ENCODE measurements around the gene SYNGAP1. TPM values are rescaled to one million over a fixed set of nuclear protein-coding genes. Genes with fewer than 3 reads are reported as not detected.
A peak's percentile ranks its signal among the peaks of the same experiment; 100 is the strongest.

SYNGAP1 gene
- total and polyA plus RNA-seq, 4 donors = 11.5 to 98.9 (median 52.9) TPM

DNA sequence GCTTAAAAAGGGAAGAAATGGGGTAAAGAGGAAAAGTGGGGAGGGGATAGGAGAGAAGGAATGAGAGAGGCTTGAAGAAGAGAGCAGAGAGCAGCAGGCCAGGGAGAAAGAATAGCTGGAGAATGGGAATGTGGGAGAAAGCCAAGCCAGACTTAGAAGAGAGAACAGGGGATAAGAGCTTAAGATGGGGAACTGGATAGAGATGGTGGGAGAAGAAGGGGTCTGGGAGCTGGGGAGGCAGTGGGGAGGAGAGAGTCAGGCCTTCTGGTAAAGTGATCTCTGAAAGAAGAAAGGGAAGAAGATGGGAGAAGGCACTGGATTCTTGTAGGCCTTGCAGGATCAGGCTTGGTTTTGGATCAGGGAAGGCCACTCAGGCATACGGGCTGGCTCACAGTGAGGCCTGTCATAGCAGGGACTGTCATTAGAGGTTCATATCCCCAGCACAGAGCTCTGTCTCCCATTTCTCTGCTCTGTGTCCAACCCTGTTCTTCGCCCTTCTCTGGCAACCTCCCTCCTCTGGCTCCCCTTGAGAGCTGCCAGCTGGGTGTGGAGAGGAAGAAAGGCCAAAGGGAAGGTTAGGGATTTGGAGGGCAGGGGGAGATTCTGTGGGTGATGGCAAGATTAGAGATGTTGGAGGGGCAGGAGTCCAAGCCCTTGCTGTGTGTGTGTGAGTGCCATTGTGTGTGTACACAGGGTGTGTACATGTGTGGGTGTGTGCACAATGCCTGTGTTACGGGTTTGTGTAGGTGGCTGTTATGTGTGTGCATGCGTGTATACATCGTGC, 9.3 kb downstream of the SYNGAP1 start:
- Histone ChIP-seq H3K9me3 (ENCODE audit: control insufficient read depth, insufficient read depth, low read length) (no peaks in the 10 kb centered on the region), H3K4me1 (ENCODE audit: control insufficient read depth, insufficient read depth, low read length) (peaks cover 67% of the 10 kb centered on the region), H3K27me3 (ENCODE audit: control insufficient read depth, insufficient read depth, low read length) (no peaks in the 10 kb centered on the region), H3K36me3 (ENCODE audit: control insufficient read depth, insufficient read depth, low read length) (peaks cover 28% of the 10 kb centered on the region), H3K4me3 (ENCODE audit: low read depth, low read length) (peak overlapping the region; percentile 54), H3K27ac (ENCODE audit: low read depth, low read length) (peak overlapping the region; percentile 70)
- WGBS (ENCODE audit: insufficient coverage) = 74% methylated on average over 3 of the region's 5 CpGs
- DNase-seq (ENCODE audit: low read depth in 4 of 6, low spot score in 6 of 6) = no peak

DNA sequence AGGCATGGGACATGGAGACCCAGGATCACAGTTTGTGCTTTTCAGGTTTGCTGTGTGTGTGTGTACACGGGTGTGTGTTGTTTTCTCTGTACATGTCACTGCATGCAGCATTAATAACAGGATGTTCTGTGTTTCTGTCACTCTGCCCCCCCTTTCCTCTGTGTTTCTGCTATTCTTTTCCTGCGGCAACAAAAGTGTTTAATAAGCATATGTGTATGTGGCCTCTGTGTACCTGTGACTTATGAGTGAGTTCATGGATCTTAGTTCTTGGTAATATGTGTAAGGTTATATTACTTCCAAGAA, 9.8 kb downstream of the SYNGAP1 start:
- Histone ChIP-seq H3K27ac (ENCODE audit: low read depth, low read length) (no peak overlapping the region), H3K27me3 (ENCODE audit: control insufficient read depth, insufficient read depth, low read length) (no peaks in the 10 kb centered on the region), H3K4me1 (ENCODE audit: control insufficient read depth, insufficient read depth, low read length) (peaks cover 66% of the 10 kb centered on the region), H3K4me3 (ENCODE audit: low read depth, low read length) (no peak overlapping the region), H3K36me3 (ENCODE audit: control insufficient read depth, insufficient read depth, low read length) (peaks cover 33% of the 10 kb centered on the region), H3K9me3 (ENCODE audit: control insufficient read depth, insufficient read depth, low read length) (no peaks in the 10 kb centered on the region)
- DNase-seq (ENCODE audit: low read depth in 4 of 6, low spot score in 6 of 6) = no peak
- WGBS (ENCODE audit: insufficient coverage) = no CpG with 5 or more reads among the region's 2 CpGs

DNA sequence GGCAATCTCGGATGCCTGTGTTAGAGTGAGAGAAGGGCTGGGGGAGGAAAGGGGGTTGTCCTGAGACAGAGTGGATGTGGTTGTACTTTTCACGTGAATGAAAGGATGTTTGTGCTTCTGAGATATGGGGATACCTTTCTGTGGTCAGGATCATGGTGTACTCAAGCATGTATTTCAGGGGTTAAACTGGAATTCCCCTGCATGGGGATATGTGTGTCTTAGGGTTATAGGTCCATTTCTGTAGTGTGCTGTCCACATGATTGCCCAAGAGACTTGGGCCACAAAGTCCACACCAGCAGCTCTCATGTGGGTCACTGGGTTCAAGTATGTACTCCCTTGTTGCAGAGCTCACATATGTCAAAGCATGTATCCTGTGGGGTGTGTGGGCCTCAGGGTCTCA, 10.5 kb downstream of the SYNGAP1 start:
- DNase-seq (ENCODE audit: low read depth in 4 of 6, low spot score in 6 of 6) = no peak
- H3K27ac ChIP-seq (ENCODE audit: low read depth, low read length) = no peak overlapping the region
- no peaks in the 10 kb centered on the region for H3K9me3 ChIP-seq (ENCODE audit: control insufficient read depth, insufficient read depth, low read length)
- peaks cover 60% of the 10 kb centered on the region for H3K4me1 ChIP-seq (ENCODE audit: control insufficient read depth, insufficient read depth, low read length)
- no peak overlapping the region for H3K4me3 ChIP-seq (ENCODE audit: low read depth, low read length)
- 46% methylated on average over 2 of the region's 2 CpGs for WGBS (ENCODE audit: insufficient coverage)
- no peaks in the 10 kb centered on the region for H3K27me3 ChIP-seq (ENCODE audit: control insufficient read depth, insufficient read depth, low read length)
- peaks cover 35% of the 10 kb centered on the region for H3K36me3 ChIP-seq (ENCODE audit: control insufficient read depth, insufficient read depth, low read length)

DNA sequence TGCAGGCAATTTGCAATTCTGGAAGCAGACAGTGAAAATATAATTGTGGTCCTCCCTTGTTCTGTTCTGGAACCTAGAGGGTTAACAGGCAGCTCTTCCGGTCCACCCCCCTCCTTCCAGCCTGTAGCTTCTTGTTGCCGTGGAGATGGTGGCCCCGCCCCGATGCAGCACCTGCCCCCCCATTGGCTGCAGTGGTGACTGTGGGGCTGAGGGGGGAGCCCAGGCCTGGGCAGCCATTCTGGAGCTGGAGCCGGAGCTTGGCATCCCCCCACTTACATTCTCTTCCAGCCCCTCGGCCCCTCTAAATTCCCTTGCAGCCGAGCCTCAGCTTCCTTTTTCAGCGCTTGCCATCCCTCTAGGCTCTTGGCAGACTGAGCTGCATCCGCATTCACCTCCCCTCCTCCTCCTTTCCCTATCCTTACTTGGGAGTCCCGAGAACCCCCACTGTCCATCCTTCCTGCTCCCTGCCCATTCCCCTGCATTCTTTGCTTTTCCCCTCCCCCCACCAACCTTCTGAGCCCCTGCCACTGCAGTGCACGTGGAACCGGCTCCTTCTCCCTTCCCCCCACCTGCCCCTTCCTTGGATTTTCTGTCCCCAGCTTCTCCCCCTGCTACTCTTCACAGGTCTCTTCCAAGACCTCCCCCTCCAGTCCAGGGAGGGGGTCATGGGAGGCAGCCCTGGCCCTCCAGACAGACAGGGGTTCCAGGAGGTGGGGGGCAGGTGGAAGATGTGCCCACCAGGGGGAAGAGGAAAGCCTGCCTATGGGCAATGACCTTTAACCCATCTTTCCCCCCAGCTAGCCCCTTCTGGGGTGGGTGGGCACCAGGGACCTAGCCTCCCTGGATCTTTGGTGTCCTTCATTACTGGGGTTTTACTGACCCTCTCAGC, 11.4 kb downstream of the SYNGAP1 start:
- 0% methylated on average over 8 of the region's 12 CpGs for WGBS (ENCODE audit: insufficient coverage)
- peaks cover 41% of the 10 kb centered on the region for H3K36me3 ChIP-seq (ENCODE audit: control insufficient read depth, insufficient read depth, low read length)
- no peaks in the 10 kb centered on the region for H3K9me3 ChIP-seq (ENCODE audit: control insufficient read depth, insufficient read depth, low read length)
- peaks cover 58% of the 10 kb centered on the region for H3K4me1 ChIP-seq (ENCODE audit: control insufficient read depth, insufficient read depth, low read length)
- DNase-seq (ENCODE audit: low read depth in 4 of 6, low spot score in 6 of 6) = peak in 3 of 6 donors; percentile 75 to 93 (median 93)
- peak overlapping the region; percentile 32 for H3K4me3 ChIP-seq (ENCODE audit: low read depth, low read length)
- H3K27me3 ChIP-seq (ENCODE audit: control insufficient read depth, insufficient read depth, low read length) = no peaks in the 10 kb centered on the region
- peak overlapping the region; percentile 79 for H3K27ac ChIP-seq (ENCODE audit: low read depth, low read length)

DNA sequence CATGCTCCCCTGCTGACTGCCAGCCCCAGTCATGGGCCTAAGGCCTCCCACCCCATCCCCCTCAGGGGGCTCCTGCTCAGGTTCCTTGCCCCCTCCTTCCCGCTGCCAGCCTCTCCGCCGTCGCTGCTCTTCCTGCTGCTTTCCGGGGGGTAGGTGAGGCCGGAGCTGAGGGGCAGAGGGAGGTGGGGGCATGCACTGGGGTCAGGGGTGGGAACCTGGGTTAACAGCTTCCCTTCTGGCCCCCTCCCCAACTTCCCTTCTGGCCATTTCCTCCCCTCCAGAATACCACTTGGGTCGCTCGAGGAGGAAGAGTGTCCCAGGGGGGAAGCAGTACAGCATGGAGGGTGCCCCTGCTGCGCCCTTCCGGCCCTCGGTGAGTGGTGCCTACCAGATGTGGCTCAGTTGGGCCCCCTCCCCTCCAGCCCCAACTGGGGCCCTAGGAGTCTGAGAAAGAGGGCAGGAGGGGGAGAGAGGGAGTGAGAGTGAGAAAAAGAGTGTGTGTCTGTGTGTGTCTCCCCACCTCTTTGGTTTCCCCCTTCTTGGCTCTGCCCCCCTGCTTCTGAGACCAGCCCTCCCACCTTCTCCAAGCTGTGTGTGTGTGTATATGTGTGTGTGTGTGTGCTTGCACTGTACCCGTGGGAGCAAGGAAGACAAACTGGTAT, 12.1 kb downstream of the SYNGAP1 start:
- Histone ChIP-seq H3K4me1 (ENCODE audit: control insufficient read depth, insufficient read depth, low read length) (peaks cover 53% of the 10 kb centered on the region), H3K27ac (ENCODE audit: low read depth, low read length) (no peak overlapping the region), H3K36me3 (ENCODE audit: control insufficient read depth, insufficient read depth, low read length) (peaks cover 49% of the 10 kb centered on the region), H3K4me3 (ENCODE audit: low read depth, low read length) (no peak overlapping the region), H3K27me3 (ENCODE audit: control insufficient read depth, insufficient read depth, low read length) (no peaks in the 10 kb centered on the region), H3K9me3 (ENCODE audit: control insufficient read depth, insufficient read depth, low read length) (no peaks in the 10 kb centered on the region)
- no CpG with 5 or more reads among the region's 12 CpGs for WGBS (ENCODE audit: insufficient coverage)
- no peak for DNase-seq (ENCODE audit: low read depth in 4 of 6, low spot score in 6 of 6)

DNA sequence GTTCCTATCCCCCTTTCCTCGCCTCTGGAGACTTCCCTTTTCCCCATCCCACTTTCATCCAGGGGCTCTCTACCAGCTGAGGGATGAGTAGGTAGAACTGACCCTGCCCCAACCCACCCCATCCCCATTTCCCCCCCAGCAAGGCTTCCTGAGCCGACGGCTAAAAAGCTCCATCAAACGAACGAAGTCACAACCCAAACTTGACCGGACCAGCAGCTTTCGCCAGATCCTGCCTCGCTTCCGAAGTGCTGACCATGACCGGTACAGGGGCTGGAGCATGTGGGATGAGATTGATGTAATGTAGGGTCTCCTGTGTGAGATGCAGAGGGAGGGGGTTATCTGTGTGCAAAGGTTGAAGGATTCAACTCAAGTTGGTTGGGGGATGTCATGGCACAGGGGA, 12.7 kb downstream of the SYNGAP1 start:
- DNase-seq (ENCODE audit: low read depth in 4 of 6, low spot score in 6 of 6) = no peak

DNA sequence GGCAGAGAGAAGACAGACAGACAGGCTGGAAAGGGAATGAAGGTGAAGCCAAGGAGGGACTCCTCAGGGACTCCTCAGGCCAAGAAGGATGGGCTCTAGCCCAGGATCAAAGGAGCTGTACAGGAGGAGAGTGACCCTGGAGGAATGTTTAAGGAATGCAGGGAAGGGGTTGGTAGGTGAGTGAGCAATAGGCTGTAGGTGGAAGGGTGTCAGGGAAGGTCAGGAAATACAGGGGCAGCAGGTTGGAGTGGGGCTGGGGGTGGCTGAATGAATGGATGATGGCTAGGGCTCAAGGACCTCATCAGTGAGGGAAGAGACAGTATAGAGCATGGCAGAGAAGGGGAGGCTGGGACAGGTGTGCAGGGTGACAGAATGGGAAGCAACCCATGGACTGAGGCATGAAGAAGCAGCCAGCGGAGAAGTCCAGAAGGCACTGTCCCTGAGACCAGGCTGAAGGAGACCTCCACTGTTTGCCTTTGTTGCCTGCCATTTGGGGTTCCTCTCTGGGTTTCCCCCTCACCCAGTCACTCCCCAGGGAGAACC, 13.2 kb downstream of the SYNGAP1 start:
- DNase-seq (ENCODE audit: low read depth in 4 of 6, low spot score in 6 of 6) = no peak
- H3K27me3 ChIP-seq (ENCODE audit: control insufficient read depth, insufficient read depth, low read length) = no peaks in the 10 kb centered on the region
- peaks cover 60% of the 10 kb centered on the region for H3K36me3 ChIP-seq (ENCODE audit: control insufficient read depth, insufficient read depth, low read length)
- H3K4me1 ChIP-seq (ENCODE audit: control insufficient read depth, insufficient read depth, low read length) = peaks cover 47% of the 10 kb centered on the region
- WGBS (ENCODE audit: insufficient coverage) = 100% methylated on average over 1 of the region's 1 CpG
- H3K27ac ChIP-seq (ENCODE audit: low read depth, low read length) = no peak overlapping the region
- H3K4me3 ChIP-seq (ENCODE audit: low read depth, low read length) = no peak overlapping the region
- H3K9me3 ChIP-seq (ENCODE audit: control insufficient read depth, insufficient read depth, low read length) = no peaks in the 10 kb centered on the region

More for the DNA sequence above, 12.7 kb downstream of the SYNGAP1 start:
- Histone ChIP-seq H3K4me3 (ENCODE audit: low read depth, low read length) (no peak overlapping the region), H3K4me1 (ENCODE audit: control insufficient read depth, insufficient read depth, low read length) (peaks cover 48% of the 10 kb centered on the region), H3K27me3 (ENCODE audit: control insufficient read depth, insufficient read depth, low read length) (no peaks in the 10 kb centered on the region), H3K27ac (ENCODE audit: low read depth, low read length) (no peak overlapping the region), H3K9me3 (ENCODE audit: control insufficient read depth, insufficient read depth, low read length) (no peaks in the 10 kb centered on the region), H3K36me3 (ENCODE audit: control insufficient read depth, insufficient read depth, low read length) (peaks cover 54% of the 10 kb centered on the region)
- WGBS (ENCODE audit: insufficient coverage) = 70% methylated on average over 5 of the region's 10 CpGs

DNA sequence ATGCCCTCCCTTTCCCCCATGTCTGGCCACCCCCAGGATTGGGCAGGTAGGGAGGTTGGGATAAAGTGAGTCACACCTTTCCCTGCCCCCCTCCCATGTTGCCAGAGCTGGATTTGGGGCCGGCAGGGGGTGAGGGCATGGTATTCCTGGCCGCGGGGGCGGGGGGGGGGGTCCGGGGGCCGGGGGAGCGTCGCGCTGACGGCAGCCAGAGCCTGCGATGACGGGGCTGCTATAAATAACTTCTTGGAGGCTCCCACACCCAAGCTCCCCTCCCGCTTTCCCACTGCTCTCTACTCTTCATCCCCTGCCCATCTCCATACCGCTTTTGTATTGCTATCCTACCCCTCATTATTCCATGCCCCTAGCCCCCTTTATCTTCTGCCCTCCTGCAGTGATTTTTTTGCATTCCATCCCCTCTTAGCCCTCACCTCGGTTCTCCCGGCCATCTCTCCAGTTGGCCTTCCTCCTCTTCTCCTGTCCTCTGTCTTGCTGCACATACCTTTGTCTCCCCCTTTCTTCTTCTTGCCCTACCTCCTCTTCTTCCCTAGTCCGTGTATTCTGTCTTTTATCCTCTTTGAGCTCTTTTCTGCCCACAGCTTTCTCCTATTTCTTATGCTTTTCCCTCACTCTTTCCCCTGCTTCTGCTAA, 13.8 kb downstream of the SYNGAP1 start:
- Histone ChIP-seq H3K4me3 (ENCODE audit: low read depth, low read length) (no peak overlapping the region), H3K36me3 (ENCODE audit: control insufficient read depth, insufficient read depth, low read length) (peaks cover 66% of the 10 kb centered on the region), H3K27ac (ENCODE audit: low read depth, low read length) (no peak overlapping the region), H3K27me3 (ENCODE audit: control insufficient read depth, insufficient read depth, low read length) (no peaks in the 10 kb centered on the region), H3K4me1 (ENCODE audit: control insufficient read depth, insufficient read depth, low read length) (peaks cover 42% of the 10 kb centered on the region), H3K9me3 (ENCODE audit: control insufficient read depth, insufficient read depth, low read length) (no peaks in the 10 kb centered on the region)
- 16% methylated on average over 14 of the region's 17 CpGs for WGBS (ENCODE audit: insufficient coverage)
- no peak for DNase-seq (ENCODE audit: low read depth in 4 of 6, low spot score in 6 of 6)

DNA sequence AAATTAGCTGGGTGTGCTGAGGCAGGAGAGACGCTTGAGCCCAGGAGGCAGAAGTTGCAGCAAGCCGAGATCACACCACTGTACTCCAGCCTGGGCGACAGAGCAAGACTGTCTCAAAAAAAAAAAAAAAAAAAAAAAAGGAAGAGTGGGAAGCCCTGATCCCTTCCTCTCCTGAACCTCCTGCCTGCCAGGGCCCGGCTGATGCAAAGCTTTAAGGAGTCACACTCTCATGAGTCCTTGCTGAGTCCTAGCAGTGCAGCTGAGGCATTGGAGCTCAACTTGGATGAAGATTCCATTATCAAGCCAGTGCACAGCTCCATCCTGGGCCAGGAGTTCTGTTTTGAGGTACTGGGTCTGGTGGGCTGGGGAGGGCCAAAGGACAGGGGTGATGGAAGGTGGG, 15.1 kb downstream of the SYNGAP1 start:
- 67% methylated on average over 1 of the region's 4 CpGs for WGBS (ENCODE audit: insufficient coverage)
- H3K27ac ChIP-seq (ENCODE audit: low read depth, low read length) = no peak overlapping the region
- no peak for DNase-seq (ENCODE audit: low read depth in 4 of 6, low spot score in 6 of 6)
- no peaks in the 10 kb centered on the region for H3K9me3 ChIP-seq (ENCODE audit: control insufficient read depth, insufficient read depth, low read length)
- H3K4me3 ChIP-seq (ENCODE audit: low read depth, low read length) = no peak overlapping the region
- H3K27me3 ChIP-seq (ENCODE audit: control insufficient read depth, insufficient read depth, low read length) = no peaks in the 10 kb centered on the region
- peaks cover 75% of the 10 kb centered on the region for H3K36me3 ChIP-seq (ENCODE audit: control insufficient read depth, insufficient read depth, low read length)
- peaks cover 32% of the 10 kb centered on the region for H3K4me1 ChIP-seq (ENCODE audit: control insufficient read depth, insufficient read depth, low read length)

Measured in spinal cord (tissue), 10 donors.